Measurements from ENCODE around the gene AGFG2.
A peak's percentile ranks its signal among the peaks of the same experiment; 100 is the strongest.
"Not testable (repeated sequence)": the region's sequence is repeated elsewhere in the genome, so short reads cannot be mapped to it uniquely, and the experiment has no call there.

The AGFG2 gene

DNA sequence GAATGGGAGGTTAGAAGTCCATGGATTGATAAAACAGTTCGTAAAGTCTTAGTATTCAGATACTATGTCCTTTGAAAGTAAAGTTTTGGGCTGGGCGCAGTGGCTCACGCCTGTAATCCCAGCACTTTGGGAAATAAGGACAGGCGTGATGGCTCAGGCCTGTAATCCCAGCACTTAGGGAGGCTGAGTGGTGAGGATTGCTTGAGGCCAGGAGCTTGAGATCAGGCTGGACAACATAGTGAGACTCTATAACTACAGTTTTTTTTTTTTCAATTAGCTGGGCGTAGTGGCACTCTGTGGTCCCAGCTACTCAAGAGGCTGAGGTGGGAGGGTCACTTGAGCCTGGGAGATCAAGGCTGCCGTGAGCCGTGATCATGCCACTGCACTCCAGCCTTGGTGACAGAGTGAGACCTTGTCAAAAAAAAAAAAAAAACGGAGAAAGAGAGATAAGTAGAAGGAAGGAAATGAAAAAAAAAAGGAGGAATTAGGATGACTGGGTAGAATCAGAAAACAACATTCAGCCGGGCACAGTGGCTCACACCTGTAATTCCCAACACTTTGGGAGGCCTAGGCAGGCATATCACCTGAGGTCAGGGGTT is 25.7 kb upstream of the AGFG2 start:
- H3K27ac Mint-ChIP-seq, result no peak overlapping the region
- H3K36me3 Mint-ChIP-seq (ENCODE audit: low read depth), result no peaks in the 10 kb centered on the region
- DNase-seq, result no peak
- H3K4me3 Mint-ChIP-seq, result no peak overlapping the region
- peaks cover 24% of the 10 kb centered on the region for H3K4me1 Mint-ChIP-seq
- H3K9me3 Mint-ChIP-seq, result no peaks in the 10 kb centered on the region
- peaks cover 3% of the 10 kb centered on the region for H3K27me3 Mint-ChIP-seq
- ATAC-seq, result no peak

DNA sequence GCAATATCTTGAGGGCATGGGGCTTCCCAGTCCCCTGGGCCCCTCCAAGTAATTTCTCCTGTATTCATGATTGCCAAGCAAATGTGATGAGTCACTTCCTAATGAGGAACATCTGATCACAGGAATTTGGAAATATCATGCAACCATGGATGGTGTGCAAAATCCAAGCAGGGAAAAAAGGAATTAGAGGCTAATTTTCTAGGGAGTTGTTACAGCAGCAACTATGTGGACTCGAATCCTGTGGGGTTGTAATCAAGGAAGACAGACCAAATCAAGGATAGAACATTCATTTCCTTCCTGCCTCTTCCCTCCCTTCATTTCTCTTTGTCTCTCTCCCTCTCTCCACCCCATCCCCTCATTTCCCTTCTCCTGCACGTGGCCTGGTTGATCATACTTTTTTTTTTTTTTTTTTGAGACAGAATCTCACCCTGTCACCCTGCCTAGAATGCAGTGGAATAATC is 23.9 kb upstream of the AGFG2 start:
- ATAC-seq, result no peak

GRCh38 chr7:100516135-100516812 is 22.7 kb upstream of the AGFG2 start:
- ATAC-seq, result peak; percentile 59
- peak overlapping the region; percentile 59 for H3K27ac Mint-ChIP-seq
- peak overlapping the region; percentile 17 for H3K4me3 Mint-ChIP-seq
- DNase-seq, result peak; percentile 23
- H3K9me3 Mint-ChIP-seq, result no peaks in the 10 kb centered on the region
- no peaks in the 10 kb centered on the region for H3K36me3 Mint-ChIP-seq (ENCODE audit: low read depth)
- H3K4me1 Mint-ChIP-seq, result peaks cover 24% of the 10 kb centered on the region
- H3K27me3 Mint-ChIP-seq, result no peaks in the 10 kb centered on the region

More for the DNA sequence above, 23.9 kb upstream of the AGFG2 start:
- DNase-seq, result no peak
- no peak overlapping the region for H3K4me3 Mint-ChIP-seq
- peaks cover 24% of the 10 kb centered on the region for H3K4me1 Mint-ChIP-seq
- H3K27me3 Mint-ChIP-seq, result peaks cover 3% of the 10 kb centered on the region
- H3K27ac Mint-ChIP-seq, result no peak overlapping the region
- no peaks in the 10 kb centered on the region for H3K36me3 Mint-ChIP-seq (ENCODE audit: low read depth)
- H3K9me3 Mint-ChIP-seq, result no peaks in the 10 kb centered on the region

DNA sequence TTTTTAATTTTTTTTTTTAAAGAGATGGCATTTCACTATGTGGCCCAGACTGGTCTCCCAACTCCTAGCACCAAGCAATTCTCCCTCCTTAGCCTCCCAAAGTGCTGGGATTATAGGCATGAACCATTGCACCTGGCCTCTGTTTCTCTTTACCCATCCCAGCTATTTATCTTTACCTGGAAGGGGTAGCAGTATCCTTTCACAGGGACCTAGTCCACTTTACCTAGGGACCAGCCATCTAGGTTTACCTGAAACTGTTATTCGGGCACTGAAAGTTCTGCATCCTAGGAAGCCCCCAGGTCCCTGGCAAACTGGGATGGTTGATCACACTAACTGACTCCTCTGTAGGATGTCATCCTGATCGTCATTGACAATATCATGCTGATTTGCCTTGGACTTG is 21.7 kb upstream of the AGFG2 start:
- no peaks in the 10 kb centered on the region for H3K27me3 Mint-ChIP-seq
- no peak overlapping the region for H3K27ac Mint-ChIP-seq
- no peaks in the 10 kb centered on the region for H3K9me3 Mint-ChIP-seq
- H3K4me1 Mint-ChIP-seq, result peaks cover 24% of the 10 kb centered on the region
- H3K4me3 Mint-ChIP-seq, result no peak overlapping the region
- ATAC-seq (no peak), DNase-seq (no peak)
- no peaks in the 10 kb centered on the region for H3K36me3 Mint-ChIP-seq (ENCODE audit: low read depth)

GRCh38 chr7:100519580-100519979 is 19.4 kb upstream of the AGFG2 start:
- no peaks in the 10 kb centered on the region for H3K27me3 Mint-ChIP-seq
- H3K9me3 Mint-ChIP-seq, result no peaks in the 10 kb centered on the region
- H3K27ac Mint-ChIP-seq, result no peak overlapping the region
- ATAC-seq (no peak), DNase-seq (no peak)
- no peak overlapping the region for H3K4me3 Mint-ChIP-seq
- H3K4me1 Mint-ChIP-seq, result peaks cover 22% of the 10 kb centered on the region
- H3K36me3 Mint-ChIP-seq (ENCODE audit: low read depth), result no peaks in the 10 kb centered on the region

- no peak for ATAC-seq
- Mint-ChIP-seq H3K27ac (no peak overlapping the region), H3K27me3 (no peaks in the 10 kb centered on the region), H3K9me3 (no peaks in the 10 kb centered on the region), H3K36me3 (ENCODE audit: low read depth) (no peaks in the 10 kb centered on the region), H3K4me3 (no peak overlapping the region), H3K4me1 (peaks cover 20% of the 10 kb centered on the region)
- DNase-seq, result no peak
These were observed 18.9 kb upstream of the AGFG2 start for GRCh38 chr7:100520138-100520537.

DNA sequence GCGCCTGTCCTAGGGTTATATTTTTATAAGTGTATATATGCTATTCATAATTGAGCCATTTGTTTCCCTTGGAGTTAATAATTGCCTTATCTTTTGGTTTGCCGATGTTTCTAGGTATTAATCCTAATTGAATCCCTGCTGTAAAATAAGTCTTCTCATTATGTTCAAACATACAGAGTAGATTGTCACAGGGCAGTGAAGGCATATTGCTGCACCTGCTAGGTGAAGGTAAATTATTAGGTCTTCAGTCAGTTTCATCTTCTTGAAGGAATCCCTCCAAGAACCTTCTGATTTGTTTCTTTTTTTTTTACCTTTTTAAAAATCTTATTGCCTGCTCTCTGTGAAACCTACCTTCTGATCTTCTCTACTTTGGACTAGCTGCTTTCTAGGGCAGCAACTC is 17.9 kb upstream of the AGFG2 start:
- no peaks in the 10 kb centered on the region for H3K27me3 Mint-ChIP-seq
- ATAC-seq, result no peak

GRCh38 chr7:100521909-100522593 is 17.0 kb upstream of the AGFG2 start:
- not testable (repeated sequence) for H3K27me3 Mint-ChIP-seq; DNase-seq; H3K27ac Mint-ChIP-seq; H3K4me3 Mint-ChIP-seq; H3K4me1 Mint-ChIP-seq; H3K36me3 Mint-ChIP-seq (ENCODE audit: low read depth); ATAC-seq; H3K9me3 Mint-ChIP-seq

More for the DNA sequence above, 17.9 kb upstream of the AGFG2 start:
- Mint-ChIP-seq H3K27ac (no peak overlapping the region), H3K9me3 (no peaks in the 10 kb centered on the region), H3K4me1 (peaks cover 11% of the 10 kb centered on the region), H3K4me3 (no peak overlapping the region), H3K36me3 (ENCODE audit: low read depth) (no peaks in the 10 kb centered on the region)
- no peak for DNase-seq

DNA sequence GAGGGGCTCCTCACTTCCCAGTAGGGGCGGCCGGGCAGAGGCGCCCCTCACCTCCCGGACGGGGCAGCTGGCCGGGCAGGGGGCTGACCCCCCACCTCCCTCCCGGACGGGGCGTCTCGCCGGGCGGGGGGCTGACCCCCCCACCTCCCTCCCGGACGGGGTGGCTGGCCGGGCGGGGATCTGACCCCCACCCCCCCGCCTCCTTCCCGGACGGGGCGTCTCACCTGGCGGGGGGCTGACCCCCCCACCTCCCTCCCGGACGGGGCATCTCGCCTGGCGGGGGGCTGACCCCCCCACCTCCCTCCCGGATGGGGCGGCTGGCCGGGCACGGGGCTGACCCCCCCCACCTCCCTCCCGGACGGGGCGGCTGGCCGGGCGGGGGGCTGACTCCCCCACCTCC is 15.8 kb upstream of the AGFG2 start:
- not testable (repeated sequence) for H3K27me3 Mint-ChIP-seq; DNase-seq; ATAC-seq; H3K4me3 Mint-ChIP-seq; H3K27ac Mint-ChIP-seq; H3K36me3 Mint-ChIP-seq (ENCODE audit: low read depth); H3K9me3 Mint-ChIP-seq
- peaks cover 13% of the 10 kb centered on the region for H3K4me1 Mint-ChIP-seq

DNA sequence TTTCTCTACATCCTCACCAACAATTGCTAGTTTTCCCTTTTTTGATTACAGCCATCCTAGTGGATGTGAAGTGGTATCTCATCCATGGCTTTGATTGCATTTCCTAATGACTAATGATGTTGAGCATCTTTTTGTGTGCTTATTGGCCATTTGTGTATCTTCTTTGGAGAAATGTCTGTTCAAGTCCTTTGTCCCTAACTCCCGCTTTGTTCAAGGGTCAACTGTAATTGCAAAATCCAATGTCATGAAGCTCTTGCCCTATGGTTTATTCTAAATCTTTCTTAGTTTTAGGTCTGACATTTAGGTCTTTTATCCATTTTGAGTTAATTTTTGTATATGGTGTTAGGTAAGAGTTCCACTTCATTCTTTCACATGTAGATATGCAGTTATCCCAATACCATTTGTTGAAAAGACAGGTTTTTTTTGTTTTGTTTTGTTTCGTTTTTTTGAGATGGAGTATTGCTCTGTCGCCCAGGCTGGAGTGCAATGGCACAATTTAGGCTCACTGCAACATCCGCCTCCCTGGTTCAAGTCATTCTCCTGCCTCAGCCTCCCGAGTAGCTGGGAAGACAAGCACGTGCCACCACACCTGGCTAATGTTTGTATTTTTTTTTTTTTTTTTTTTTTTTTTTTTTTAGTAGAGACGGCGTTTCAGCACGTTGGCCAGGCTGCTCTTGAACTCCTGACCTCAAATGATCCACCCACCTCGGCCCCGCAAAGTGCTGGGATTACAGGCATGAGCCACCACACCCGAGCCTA is 10.7 kb upstream of the AGFG2 start:
- Mint-ChIP-seq H3K4me3 (peak overlapping the region; percentile 0), H3K4me1 (peaks cover 15% of the 10 kb centered on the region)
- not testable (repeated sequence) for ATAC-seq; H3K27ac Mint-ChIP-seq; DNase-seq; H3K36me3 Mint-ChIP-seq (ENCODE audit: low read depth); H3K27me3 Mint-ChIP-seq; H3K9me3 Mint-ChIP-seq

- H3K27ac Mint-ChIP-seq, result no peak overlapping the region
- ATAC-seq (no peak), DNase-seq (no peak)
- peaks cover 8% of the 10 kb centered on the region for H3K4me1 Mint-ChIP-seq
- no peak overlapping the region for H3K4me3 Mint-ChIP-seq
- no peaks in the 10 kb centered on the region for H3K9me3 Mint-ChIP-seq
- no peaks in the 10 kb centered on the region for H3K36me3 Mint-ChIP-seq (ENCODE audit: low read depth)
- H3K27me3 Mint-ChIP-seq, result no peaks in the 10 kb centered on the region
These were observed 6.6 kb upstream of the AGFG2 start for GRCh38 chr7:100532165-100533022.

DNA sequence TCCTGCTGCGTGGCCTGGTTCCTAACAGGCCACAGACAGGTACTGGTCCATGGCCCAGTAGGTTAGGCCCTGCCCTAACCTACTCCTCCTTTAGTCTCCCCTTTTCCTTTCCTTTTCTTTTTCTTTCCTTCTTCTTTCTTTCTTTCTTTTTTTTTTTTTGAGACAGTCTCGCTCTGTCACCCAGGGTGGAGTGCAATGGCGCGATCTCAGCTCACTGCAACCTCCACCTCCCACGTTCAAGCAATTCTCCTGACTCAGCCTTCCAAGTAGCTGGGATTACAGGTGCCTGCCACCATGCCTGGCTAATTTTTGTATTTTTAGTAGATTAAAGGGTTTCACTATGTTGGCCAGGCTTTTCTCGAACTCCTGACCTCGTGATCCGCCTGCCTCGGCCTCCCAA is 3.0 kb upstream of the AGFG2 start:
- Mint-ChIP-seq H3K4me1 (peaks cover 21% of the 10 kb centered on the region), H3K36me3 (ENCODE audit: low read depth) (peaks cover 10% of the 10 kb centered on the region)
- not testable (repeated sequence) for DNase-seq, H3K27ac Mint-ChIP-seq, H3K9me3 Mint-ChIP-seq, H3K4me3 Mint-ChIP-seq, H3K27me3 Mint-ChIP-seq, ATAC-seq

- H3K27me3 Mint-ChIP-seq, DNase-seq, H3K9me3 Mint-ChIP-seq, ATAC-seq, H3K4me3 Mint-ChIP-seq, H3K27ac Mint-ChIP-seq: not testable (repeated sequence)
- peaks cover 14% of the 10 kb centered on the region for H3K36me3 Mint-ChIP-seq (ENCODE audit: low read depth)
- H3K4me1 Mint-ChIP-seq, result peaks cover 28% of the 10 kb centered on the region
These were observed 2.3 kb upstream of the AGFG2 start for GRCh38 chr7:100536695-100537094.

GRCh38 chr7:100538348-100538653 is 702 bp upstream of the AGFG2 start:
- ATAC-seq (no peak), DNase-seq (no peak)
- Mint-ChIP-seq H3K9me3 (no peaks in the 10 kb centered on the region), H3K36me3 (ENCODE audit: low read depth) (peaks cover 20% of the 10 kb centered on the region), H3K4me1 (peaks cover 43% of the 10 kb centered on the region), H3K27ac (peak overlapping the region; percentile 92), H3K4me3 (peak overlapping the region; percentile 95), H3K27me3 (peaks cover 3% of the 10 kb centered on the region)
